CD4-positive, alpha-beta memory T cell (primary cell): Measurements from ENCODE around the gene GGT7. TPM values are rescaled to one million over a fixed set of nuclear protein-coding genes. Genes with fewer than 3 reads are reported as not detected.

Experiments
- CTCF ChIA-PET: fragments of 350-600 bp; sonication (Branson Sonifier 250); formaldehyde crosslinking; loops from one replicate; lab custom pipeline; 2021; ENCODE audit warnings: inconsistent platforms; ENCODE audit not compliant: partially characterized antibody; lab: Charles Lee
- POLR2A ChIA-PET: fragments of 350-600 bp; sonication (Branson Sonifier 250); formaldehyde crosslinking; loops from one replicate; lab custom pipeline; 2021; ENCODE audit not compliant: partially characterized antibody; lab: Charles Lee
- DNase-seq, 5 donors: peaks; one replicate each; pipeline versions ENCODE4 v3.0.0 to v3.0.0-alpha.2; 2020 to 2022; ENCODE audit warnings: mixed read lengths in 1 of 5
- H3K27ac ChIP-seq: one replicate; pipeline ENCODE4 v1.7.0; 2013; ENCODE audit warnings: low read depth, low read length
- H3K27me3 ChIP-seq: 2 replicates; pipeline ENCODE4 v1.7.0; 2013; ENCODE audit warnings: mild to moderate bottlenecking, low read length, moderate library complexity; ENCODE audit not compliant: insufficient read depth
- H3K36me3 ChIP-seq: 2 replicates; pipeline ENCODE4 v1.7.0; 2013; ENCODE audit warnings: mild to moderate bottlenecking, low read length, moderate library complexity; ENCODE audit not compliant: insufficient read depth
- H3K4me1 ChIP-seq: 2 replicates; pipeline ENCODE4 v1.7.0; 2013; ENCODE audit warnings: mild to moderate bottlenecking, low read length, moderate library complexity; ENCODE audit not compliant: insufficient read depth
- H3K4me3 ChIP-seq, 2 donors: one replicate each; pipeline ENCODE4 v1.7.0; 2013; ENCODE audit warnings: low read length in 2 of 2, mild to moderate bottlenecking in 1 of 2
- H3K9me3 ChIP-seq, 2 donors: one replicate each; pipeline ENCODE4 v1.7.0; 2013; ENCODE audit warnings: low read length in 2 of 2, control low read depth in 1 of 2; ENCODE audit not compliant: control insufficient read depth in 1 of 2
- H3K27ac Mint-ChIP-seq, 7 donors: one replicate each; pipeline ENCODE4 v1.8.0; 2020 to 2021; ENCODE audit warnings: mixed read lengths in 7 of 7, mild to moderate bottlenecking in 6 of 7, inconsistent platforms in 3 of 7, moderate library complexity in 3 of 7
- H3K27me3 Mint-ChIP-seq, 2 donors: one replicate each; pipeline ENCODE4 v1.8.0; 2020 to 2021; ENCODE audit warnings: mixed read lengths in 2 of 2
- H3K36me3 Mint-ChIP-seq, 2 donors: one replicate each; pipeline ENCODE4 v1.8.0; 2020 to 2021; ENCODE audit warnings: mixed read lengths in 2 of 2, inconsistent platforms in 1 of 2, mild to moderate bottlenecking in 1 of 2
- H3K4me1 Mint-ChIP-seq, 4 donors: one replicate each; pipeline ENCODE4 v1.8.0; 2020 to 2021; ENCODE audit warnings: mixed read lengths in 4 of 4, mild to moderate bottlenecking in 1 of 4
- H3K4me3 Mint-ChIP-seq, 8 donors: one replicate each; pipeline ENCODE4 v1.8.0; 2020 to 2021; ENCODE audit warnings: mixed read lengths in 8 of 8, mild to moderate bottlenecking in 7 of 8, moderate library complexity in 6 of 8, inconsistent platforms in 3 of 8
- H3K9me3 Mint-ChIP-seq, 8 donors: one replicate each; pipeline ENCODE4 v1.8.0; 2020 to 2021; ENCODE audit warnings: mixed read lengths in 8 of 8, mild to moderate bottlenecking in 5 of 8, inconsistent platforms in 3 of 8, moderate library complexity in 1 of 8
- intact Hi-C: fragments of 100-400 bp; cut with micrococcal nuclease; formaldehyde crosslinking; loops from one replicate; pipeline ENCODE4 v1.15.1; 2023
- polyA plus RNA-seq, 2 donors: library from polyadenylated mRNA; unstranded; fragments of 300-500 nt; fragmentation: Illumina TruSeq; gene quantifications; one replicate each; pipeline ENCODE4 v1.2.3, GENCODE V29; 2021
- total RNA-seq, 2 experiments: library from RNA; stranded (reverse); gene quantifications; one replicate each; pipeline ENCODE4 v1.2.3, GENCODE V29; 2021

Gene GGT7
- total and polyA plus RNA-seq, 4 experiments from 2014 or later = 2.0 to 37.2 (median 20.5) TPM

DNA sequence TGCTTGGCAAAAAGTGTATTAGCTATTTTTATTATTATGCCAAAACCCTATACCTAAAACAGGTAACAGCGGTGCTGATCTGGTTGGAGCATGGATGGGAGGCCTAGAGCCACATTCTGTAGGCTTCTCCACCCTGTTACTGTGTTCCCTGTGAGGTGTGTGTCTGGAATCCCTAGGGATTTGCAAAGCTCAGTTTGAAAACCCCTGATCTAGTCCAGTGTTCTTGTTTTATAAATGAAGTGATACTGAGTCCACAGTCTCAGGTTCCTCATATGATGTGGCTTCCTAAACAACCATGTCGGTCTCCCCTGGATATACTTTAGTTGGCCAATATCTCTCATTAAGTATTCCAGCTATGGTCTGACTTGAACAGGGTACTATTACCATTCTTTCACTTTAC is 20.0 kb upstream of the GGT7 start:
- Histone ChIP-seq H3K27ac (no peak overlapping the region), H3K4me1 (peaks cover 12% of the 10 kb centered on the region), H3K27me3 (no peaks in the 10 kb centered on the region), H3K36me3 (no peaks in the 10 kb centered on the region), H3K4me3 (no peak overlapping the region), H3K9me3 (no peaks in the 10 kb centered on the region)
- no peak overlapping the region for H3K4me3 Mint-ChIP-seq
- POLR2A ChIA-PET = no interaction called here
- no peak for DNase-seq
- peak overlapping the region in 1 of 7 donors; percentile 1 for H3K27ac Mint-ChIP-seq
- no peaks in the 10 kb centered on the region for H3K27me3 Mint-ChIP-seq
- intact Hi-C loops = no loop called here
- H3K9me3 Mint-ChIP-seq = no peaks in the 10 kb centered on the region
- H3K36me3 Mint-ChIP-seq = peaks cover 0 to 4% of the 10 kb centered on the region in 2 donors
- CTCF ChIA-PET = no interaction called here
- peaks cover 11 to 35% (median 23%) of the 10 kb centered on the region in 4 donors for H3K4me1 Mint-ChIP-seq

DNA sequence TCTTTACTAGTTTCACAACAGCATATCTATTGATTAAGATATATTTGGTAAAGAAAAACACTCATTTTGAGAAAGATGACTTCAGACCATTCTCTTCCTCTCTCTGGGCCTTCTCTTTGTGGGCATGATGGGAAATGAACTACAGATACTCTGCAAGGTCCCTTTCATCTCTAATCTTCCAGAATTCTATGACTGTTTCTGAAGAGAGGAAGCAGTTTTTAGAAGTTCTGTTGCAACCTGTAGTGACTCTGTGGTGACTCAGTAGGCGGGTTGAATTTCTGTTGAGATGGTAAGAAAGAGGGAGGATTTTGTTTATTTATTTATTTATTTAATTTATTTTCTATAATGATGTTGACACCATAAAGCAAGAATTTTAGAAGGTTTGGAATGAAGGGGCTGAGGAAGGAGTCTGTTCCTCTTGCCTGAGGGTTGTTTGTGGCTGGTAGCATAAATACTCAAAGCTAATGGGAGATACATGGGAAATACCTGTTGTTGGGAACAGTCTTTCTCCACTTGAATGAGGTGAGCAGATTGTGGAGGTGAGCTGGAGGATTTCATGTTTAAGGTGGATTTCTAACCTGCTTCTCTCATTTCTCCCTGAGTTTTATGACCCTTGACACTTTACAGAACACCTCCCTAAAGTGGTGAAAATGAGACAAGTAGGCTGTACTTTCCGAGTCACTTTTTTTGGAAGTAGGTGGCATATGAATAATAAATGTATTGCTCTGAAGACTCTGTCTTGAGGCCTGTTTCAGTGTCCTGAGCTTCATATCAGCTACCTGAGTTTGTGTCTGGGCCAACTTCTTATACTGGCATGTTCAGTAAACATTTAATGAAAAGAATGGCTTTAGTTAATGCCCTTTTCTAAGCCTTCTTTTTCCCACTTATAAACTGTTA is 18.8 kb upstream of the GGT7 start:
- H3K4me1 ChIP-seq = peaks cover 12% of the 10 kb centered on the region
- ChIA-PET POLR2A (no interaction called here), CTCF (interaction anchor here (0.9 to 1.4 kb wide), 2 partner anchors 56 to 64 kb away, joined by 3 read pairs; partner anchors contain the start of genes GSS and MYH7B)
- no peaks in the 10 kb centered on the region for H3K9me3 ChIP-seq
- H3K4me3 ChIP-seq = no peak overlapping the region
- Mint-ChIP-seq H3K9me3 (no peaks in the 10 kb centered on the region), H3K36me3 (peaks cover 2 to 8% of the 10 kb centered on the region in 2 donors), H3K27ac (peak overlapping the region in 3 of 7 donors; percentile 1 to 46 (median 11)), H3K4me1 (peaks cover 11 to 35% (median 23%) of the 10 kb centered on the region in 4 donors), H3K4me3 (peak overlapping the region in 1 of 8 donors; percentile 60), H3K27me3 (no peaks in the 10 kb centered on the region)
- no peaks in the 10 kb centered on the region for H3K27me3 ChIP-seq
- no peak for DNase-seq
- H3K27ac ChIP-seq = no peak overlapping the region
- intact Hi-C loops = no loop called here
- no peaks in the 10 kb centered on the region for H3K36me3 ChIP-seq

DNA sequence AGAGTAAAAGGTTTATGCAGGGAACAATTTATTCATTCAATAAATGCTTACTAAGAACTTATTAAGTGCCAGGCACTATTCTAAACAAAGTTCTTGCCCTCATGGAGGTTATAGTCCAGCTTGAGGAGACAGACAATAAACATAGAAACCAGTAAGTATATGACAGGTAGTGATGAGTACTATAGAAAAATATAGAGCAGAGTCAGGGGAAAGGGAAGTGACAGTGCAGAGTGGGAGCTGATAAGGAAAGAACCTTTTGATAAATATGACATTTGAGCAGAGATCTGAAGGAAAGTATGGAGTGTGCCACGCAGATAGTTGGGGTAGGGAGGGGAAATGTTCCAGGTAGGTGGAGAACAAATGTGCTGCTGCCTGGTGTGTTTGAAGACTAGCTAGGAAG is 15.8 kb upstream of the GGT7 start:
- Mint-ChIP-seq H3K4me3 (no peak overlapping the region), H3K27ac (peak overlapping the region in 1 of 7 donors; percentile 10), H3K27me3 (no peaks in the 10 kb centered on the region), H3K36me3 (peaks cover 6 to 8% of the 10 kb centered on the region in 2 donors), H3K4me1 (peaks cover 11 to 35% (median 23%) of the 10 kb centered on the region in 4 donors), H3K9me3 (no peaks in the 10 kb centered on the region)
- no peaks in the 10 kb centered on the region for H3K36me3 ChIP-seq
- DNase-seq = no peak
- H3K27ac ChIP-seq = no peak overlapping the region
- H3K4me1 ChIP-seq = peaks cover 12% of the 10 kb centered on the region
- no peak overlapping the region for H3K4me3 ChIP-seq
- no peaks in the 10 kb centered on the region for H3K9me3 ChIP-seq
- ChIA-PET POLR2A (no interaction called here), CTCF (interaction anchor here (1.0 kb wide), 1 partner anchor 15 kb away, joined by 3 read pairs; no protein-coding TSS in a partner anchor)
- H3K27me3 ChIP-seq = no peaks in the 10 kb centered on the region
- intact Hi-C loops = no loop called here

DNA sequence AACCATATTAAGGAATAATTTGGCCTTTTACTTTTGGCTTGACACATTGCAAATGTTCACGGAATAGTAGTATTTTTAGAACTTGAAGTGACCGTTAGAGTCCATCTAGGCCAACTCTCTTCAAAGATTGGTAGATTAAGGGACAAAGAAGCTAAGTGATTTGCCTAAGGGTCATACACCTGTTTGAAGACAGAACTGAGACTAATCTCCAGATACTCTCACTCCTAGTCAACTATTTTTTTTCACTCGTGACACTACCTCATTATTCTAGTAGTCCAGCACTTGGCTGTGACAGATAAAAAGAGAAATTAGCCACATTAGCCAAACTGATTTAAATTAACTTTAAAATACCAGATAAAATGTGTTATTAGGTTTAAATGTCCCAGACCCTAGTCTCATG is 14.4 kb upstream of the GGT7 start:
- ChIA-PET CTCF (no interaction called here), POLR2A (no interaction called here)
- no peaks in the 10 kb centered on the region for H3K36me3 ChIP-seq
- Mint-ChIP-seq H3K9me3 (no peaks in the 10 kb centered on the region), H3K4me3 (no peak overlapping the region), H3K27ac (no peak overlapping the region), H3K36me3 (peaks cover 14 to 17% of the 10 kb centered on the region in 2 donors), H3K27me3 (no peaks in the 10 kb centered on the region), H3K4me1 (peaks cover 13 to 24% (median 18%) of the 10 kb centered on the region in 4 donors)
- intact Hi-C loops = no loop called here
- no peak overlapping the region for H3K4me3 ChIP-seq
- H3K4me1 ChIP-seq = peaks cover 12% of the 10 kb centered on the region
- no peaks in the 10 kb centered on the region for H3K9me3 ChIP-seq
- H3K27me3 ChIP-seq = no peaks in the 10 kb centered on the region
- no peak for DNase-seq
- H3K27ac ChIP-seq = no peak overlapping the region

DNA sequence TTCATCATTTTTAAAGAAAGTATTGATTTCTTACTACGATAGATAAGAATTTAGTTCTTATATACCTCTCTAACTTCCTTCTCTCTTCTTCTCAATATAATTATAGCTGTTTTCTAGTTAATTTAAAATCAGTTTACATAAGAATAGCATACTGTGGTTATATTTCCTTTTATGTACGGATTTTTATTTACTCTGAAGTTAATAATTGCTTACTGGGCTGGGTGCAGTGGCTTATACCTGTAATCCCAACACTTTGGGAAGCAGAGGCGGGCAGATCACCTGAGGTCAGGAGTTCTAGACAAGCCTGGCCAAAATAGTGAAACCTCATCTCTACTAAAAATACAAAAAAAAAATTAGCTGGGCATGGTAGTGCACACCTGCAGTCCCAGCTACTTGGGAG is 13.5 kb upstream of the GGT7 start:
- Histone ChIP-seq H3K9me3 (no peaks in the 10 kb centered on the region), H3K4me3 (no peak overlapping the region), H3K36me3 (no peaks in the 10 kb centered on the region), H3K27ac (no peak overlapping the region), H3K27me3 (no peaks in the 10 kb centered on the region), H3K4me1 (peaks cover 5% of the 10 kb centered on the region)
- peaks cover 9 to 15% (median 12%) of the 10 kb centered on the region in 4 donors for H3K4me1 Mint-ChIP-seq
- H3K27me3 Mint-ChIP-seq = no peaks in the 10 kb centered on the region
- ChIA-PET POLR2A (no interaction called here), CTCF (no interaction called here)
- H3K27ac Mint-ChIP-seq = no peak overlapping the region
- H3K36me3 Mint-ChIP-seq = peaks cover 14 to 17% of the 10 kb centered on the region in 2 donors
- H3K9me3 Mint-ChIP-seq = no peaks in the 10 kb centered on the region
- intact Hi-C loops = no loop called here
- no peak overlapping the region for H3K4me3 Mint-ChIP-seq
- no peak for DNase-seq

DNA sequence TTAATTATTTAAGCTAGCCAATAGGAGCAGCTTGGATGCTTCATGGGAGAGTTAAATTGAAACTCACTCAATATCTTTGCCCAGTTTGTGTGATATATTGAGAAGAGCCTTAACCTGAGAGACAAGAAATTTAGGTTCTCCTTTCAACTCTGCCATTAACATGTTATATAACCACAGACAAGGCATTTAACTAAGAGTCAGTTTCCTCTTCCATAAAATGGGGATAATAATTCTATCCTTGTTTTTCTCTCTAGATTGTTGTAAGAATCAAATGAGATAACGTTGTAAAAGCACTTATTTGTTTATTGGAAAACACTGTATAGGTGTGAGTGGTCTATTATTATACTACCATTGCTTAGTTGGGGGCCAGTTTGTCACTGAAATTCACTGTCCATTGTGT is 11.6 kb upstream of the GGT7 start:
- ChIA-PET POLR2A (no interaction called here), CTCF (no interaction called here)
- H3K9me3 Mint-ChIP-seq = no peaks in the 10 kb centered on the region
- no peaks in the 10 kb centered on the region for H3K9me3 ChIP-seq
- intact Hi-C loops = no loop called here
- H3K27ac Mint-ChIP-seq = no peak overlapping the region
- H3K27me3 ChIP-seq = no peaks in the 10 kb centered on the region
- H3K4me3 Mint-ChIP-seq = no peak overlapping the region
- no peaks in the 10 kb centered on the region for H3K4me1 ChIP-seq
- H3K27me3 Mint-ChIP-seq = no peaks in the 10 kb centered on the region
- no peak overlapping the region for H3K27ac ChIP-seq
- peaks cover 0 to 5% (median 2%) of the 10 kb centered on the region in 4 donors for H3K4me1 Mint-ChIP-seq
- no peak overlapping the region for H3K4me3 ChIP-seq
- DNase-seq = no peak
- peaks cover 14 to 17% of the 10 kb centered on the region in 2 donors for H3K36me3 Mint-ChIP-seq
- H3K36me3 ChIP-seq = no peaks in the 10 kb centered on the region

DNA sequence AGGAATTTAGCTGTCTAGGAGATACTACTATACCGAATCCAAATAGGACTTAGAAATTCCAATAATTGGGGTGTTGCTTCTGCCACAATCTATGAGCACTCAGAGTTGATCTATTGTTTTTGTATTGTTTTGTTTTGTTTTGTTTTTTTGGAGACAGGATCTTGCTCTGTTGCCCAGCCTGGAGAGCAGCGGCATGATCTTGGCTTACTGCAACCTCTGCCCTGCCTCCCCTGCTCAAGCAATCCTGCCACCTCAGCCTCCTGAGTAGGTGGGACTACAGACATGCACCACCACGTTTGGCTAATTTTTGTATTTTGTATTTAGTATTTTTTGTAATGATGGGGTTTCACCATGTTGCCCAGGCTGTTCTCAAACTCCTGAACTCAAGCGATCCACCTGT is 11.2 kb upstream of the GGT7 start:
- intact Hi-C loops = no loop called here
- H3K27ac Mint-ChIP-seq = peak overlapping the region in 2 of 7 donors; percentile 35 to 75
- POLR2A ChIA-PET = no interaction called here

More for the DNA sequence above, 11.2 kb upstream of the GGT7 start:
- Histone ChIP-seq H3K27me3 (no peaks in the 10 kb centered on the region), H3K27ac (no peak overlapping the region), H3K4me3 (no peak overlapping the region), H3K9me3 (no peaks in the 10 kb centered on the region), H3K4me1 (no peaks in the 10 kb centered on the region), H3K36me3 (no peaks in the 10 kb centered on the region)
- no peaks in the 10 kb centered on the region for H3K27me3 Mint-ChIP-seq
- no peak for DNase-seq
- H3K9me3 Mint-ChIP-seq = no peaks in the 10 kb centered on the region
- CTCF ChIA-PET = interaction anchor here (1.3 kb wide), 1 partner anchor 12 kb away, joined by 3 read pairs; no protein-coding TSS in a partner anchor
- no peak overlapping the region for H3K4me3 Mint-ChIP-seq
- H3K36me3 Mint-ChIP-seq = peaks cover 14 to 17% of the 10 kb centered on the region in 2 donors
- peaks cover 0 to 7% (median 5%) of the 10 kb centered on the region in 4 donors for H3K4me1 Mint-ChIP-seq
